ENCODE data around the gene JAKMIP1.

DNA sequence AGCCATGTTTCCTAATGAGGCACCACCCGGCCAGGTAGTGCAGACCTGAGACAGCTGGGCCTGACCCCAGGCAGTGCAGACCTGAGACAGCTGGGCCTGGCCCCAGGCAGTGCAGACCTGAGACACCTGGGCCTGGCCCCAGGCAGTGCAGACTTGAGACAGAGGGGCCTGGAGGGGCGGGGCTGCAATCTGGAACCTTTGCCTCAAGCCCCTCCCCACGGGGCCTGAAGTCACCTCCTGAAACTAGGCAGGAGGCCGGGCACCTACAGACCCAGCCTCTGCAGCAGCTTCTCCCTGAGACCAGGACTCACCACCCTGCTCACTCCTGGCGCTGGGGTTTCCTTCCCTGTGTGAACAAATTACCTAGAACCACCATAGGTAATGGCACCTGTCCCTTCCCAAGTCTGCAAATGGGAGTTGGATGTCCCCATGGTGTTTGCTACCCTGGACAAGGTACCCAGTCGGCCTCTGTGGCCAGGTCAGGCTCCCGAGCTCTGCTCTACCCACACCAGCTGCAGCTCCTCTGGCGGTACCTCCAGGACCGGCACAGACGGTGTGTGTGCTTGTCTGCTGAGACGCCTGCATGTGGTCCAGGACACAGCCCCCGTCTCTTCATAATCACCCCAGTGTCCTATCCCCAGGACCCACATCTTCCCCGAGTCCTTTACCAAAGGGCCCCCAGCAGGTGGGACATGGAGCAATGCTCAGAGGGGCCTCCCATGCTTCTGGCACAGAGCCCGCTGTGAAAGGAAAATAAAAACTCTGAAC, 129.0 kb downstream of the JAKMIP1 start:
- TF ChIP-seq, protein P1, sequence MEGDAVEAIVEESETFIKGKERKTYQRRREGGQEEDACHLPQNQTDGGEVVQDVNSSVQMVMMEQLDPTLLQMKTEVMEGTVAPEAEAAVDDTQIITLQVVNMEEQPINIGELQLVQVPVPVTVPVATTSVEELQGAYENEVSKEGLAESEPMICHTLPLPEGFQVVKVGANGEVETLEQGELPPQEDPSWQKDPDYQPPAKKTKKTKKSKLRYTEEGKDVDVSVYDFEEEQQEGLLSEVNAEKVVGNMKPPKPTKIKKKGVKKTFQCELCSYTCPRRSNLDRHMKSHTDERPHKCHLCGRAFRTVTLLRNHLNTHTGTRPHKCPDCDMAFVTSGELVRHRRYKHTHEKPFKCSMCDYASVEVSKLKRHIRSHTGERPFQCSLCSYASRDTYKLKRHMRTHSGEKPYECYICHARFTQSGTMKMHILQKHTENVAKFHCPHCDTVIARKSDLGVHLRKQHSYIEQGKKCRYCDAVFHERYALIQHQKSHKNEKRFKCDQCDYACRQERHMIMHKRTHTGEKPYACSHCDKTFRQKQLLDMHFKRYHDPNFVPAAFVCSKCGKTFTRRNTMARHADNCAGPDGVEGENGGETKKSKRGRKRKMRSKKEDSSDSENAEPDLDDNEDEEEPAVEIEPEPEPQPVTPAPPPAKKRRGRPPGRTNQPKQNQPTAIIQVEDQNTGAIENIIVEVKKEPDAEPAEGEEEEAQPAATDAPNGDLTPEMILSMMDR (conservative IDR thresholded peaks at IDR 0.05; ENCODE audit: low read length), result no peak
- no peak for TF ChIP-seq EZH2phosphoT487 (IDR thresholded peaks at IDR 0.05; ENCODE audit: borderline replicate concordance, low read depth, low read length)

Measured in OCI-LY7 (cell line).